Naive B cell (primary cell): ENCODE data around the gene ADGRA1. TPM values are rescaled to one million over a fixed set of nuclear protein-coding genes. Genes with fewer than 3 reads are reported as not detected.

Experiments used
- ATAC-seq, 2 donors: fragments of 150-1000 bp; cut with Tn5 transposase; 2 replicates each; pipeline ENCODE4 v1.10.0; 2021; ENCODE audit warnings: low read depth in 2 of 2, mild to moderate bottlenecking in 2 of 2, moderate library complexity in 2 of 2
- DNase-seq: peaks from one replicate; pipeline ENCODE4 v3.0.0; 2022
- H3K27ac Mint-ChIP-seq, 6 donors: one replicate each; pipeline ENCODE4 v1.8.0; 2020 to 2022; ENCODE audit warnings: mild to moderate bottlenecking in 6 of 6, mixed read lengths in 6 of 6, moderate library complexity in 5 of 6, inconsistent platforms in 2 of 6
- H3K27me3 Mint-ChIP-seq, 3 donors: one replicate each; pipeline ENCODE4 v1.8.0; 2021 to 2022; ENCODE audit warnings: mixed read lengths in 3 of 3, mild to moderate bottlenecking in 1 of 3
- H3K36me3 Mint-ChIP-seq, 2 donors: one replicate each; pipeline ENCODE4 v1.8.0; 2020 to 2022; ENCODE audit warnings: mixed read lengths in 2 of 2, inconsistent platforms in 1 of 2, mild to moderate bottlenecking in 1 of 2
- H3K4me1 Mint-ChIP-seq, 3 donors: one replicate each; pipeline ENCODE4 v1.8.0; 2020 to 2022; ENCODE audit warnings: mixed read lengths in 3 of 3, inconsistent platforms in 1 of 3, mild to moderate bottlenecking in 1 of 3, moderate library complexity in 1 of 3
- H3K4me3 Mint-ChIP-seq, 8 donors: one replicate each; pipeline ENCODE4 v1.8.0; 2020 to 2022; ENCODE audit warnings: mild to moderate bottlenecking in 8 of 8, mixed read lengths in 8 of 8, moderate library complexity in 8 of 8, inconsistent platforms in 2 of 8
- H3K9me3 Mint-ChIP-seq, 7 donors: one replicate each; pipeline ENCODE4 v1.8.0; 2020 to 2022; ENCODE audit warnings: mixed read lengths in 7 of 7, mild to moderate bottlenecking in 5 of 7, inconsistent platforms in 2 of 7, moderate library complexity in 1 of 7
- polyA plus RNA-seq, 6 donors: library from polyadenylated mRNA; unstranded; fragments of 300-500 nt; fragmentation: Illumina TruSeq; gene quantifications; one replicate each; pipeline ENCODE4 v1.2.3, GENCODE V29; 2021; ENCODE audit warnings: low read depth in 6 of 6

ADGRA1 gene
- polyA plus RNA-seq, 6 donors from 2014 or later: not detected

- Mint-ChIP-seq H3K4me1 (no peaks in the 10 kb centered on the region), H3K36me3 (no peaks in the 10 kb centered on the region), H3K27me3 (peaks cover 0 to 11% (median 0%) of the 10 kb centered on the region in 3 donors), H3K9me3 (no peaks in the 10 kb centered on the region), H3K27ac (no peak overlapping the region), H3K4me3 (no peak overlapping the region)
- DNase-seq: no peak
- ATAC-seq: no peak
Observed at GRCh38 chr10:133072196-133072595, 15.5 kb upstream of the ADGRA1 start.

- Mint-ChIP-seq H3K27ac (no peak overlapping the region), H3K9me3 (no peaks in the 10 kb centered on the region), H3K4me1 (no peaks in the 10 kb centered on the region), H3K27me3 (peaks cover 0 to 11% (median 0%) of the 10 kb centered on the region in 3 donors), H3K4me3 (peak overlapping the region in 1 of 8 donors; percentile 22), H3K36me3 (no peaks in the 10 kb centered on the region)
- ATAC-seq (no peak), DNase-seq (no peak)
Observed at GRCh38 chr10:133072720-133073390, 14.9 kb upstream of the ADGRA1 start.

- H3K27ac Mint-ChIP-seq: peak overlapping the region in 1 of 6 donors; percentile 63
- DNase-seq (no peak), ATAC-seq (no peak)
- H3K4me3 Mint-ChIP-seq: no peak overlapping the region
- no peaks in the 10 kb centered on the region for H3K4me1 Mint-ChIP-seq
- no peaks in the 10 kb centered on the region for H3K9me3 Mint-ChIP-seq
- no peaks in the 10 kb centered on the region for H3K36me3 Mint-ChIP-seq
- H3K27me3 Mint-ChIP-seq: peaks cover 0 to 11% (median 0%) of the 10 kb centered on the region in 3 donors
Observed at GRCh38 chr10:133075346-133076137, 12.2 kb upstream of the ADGRA1 start.

GRCh38 chr10:133076274-133077038 is 11.3 kb upstream of the ADGRA1 start:
- Mint-ChIP-seq H3K9me3 (no peaks in the 10 kb centered on the region), H3K4me3 (no peak overlapping the region), H3K27me3 (peaks cover 0 to 11% (median 0%) of the 10 kb centered on the region in 3 donors), H3K27ac (no peak overlapping the region), H3K4me1 (no peaks in the 10 kb centered on the region), H3K36me3 (no peaks in the 10 kb centered on the region)
- DNase-seq (no peak), ATAC-seq (no peak)

GRCh38 chr10:133079836-133080682 is 7.7 kb upstream of the ADGRA1 start:
- Mint-ChIP-seq H3K27ac (no peak overlapping the region), H3K4me1 (no peaks in the 10 kb centered on the region), H3K4me3 (no peak overlapping the region), H3K36me3 (no peaks in the 10 kb centered on the region), H3K27me3 (peaks cover 6 to 10% (median 8%) of the 10 kb centered on the region in 3 donors), H3K9me3 (no peaks in the 10 kb centered on the region)
- DNase-seq: no peak
- ATAC-seq: no peak

GRCh38 chr10:133080683-133081040 is 7.1 kb upstream of the ADGRA1 start:
- Mint-ChIP-seq H3K27ac (no peak overlapping the region), H3K36me3 (no peaks in the 10 kb centered on the region), H3K4me3 (no peak overlapping the region), H3K27me3 (peaks cover 8 to 14% (median 9%) of the 10 kb centered on the region in 3 donors), H3K9me3 (no peaks in the 10 kb centered on the region), H3K4me1 (no peaks in the 10 kb centered on the region)
- DNase-seq (no peak), ATAC-seq (no peak)

- Mint-ChIP-seq H3K9me3 (no peaks in the 10 kb centered on the region), H3K4me1 (no peaks in the 10 kb centered on the region), H3K27ac (no peak overlapping the region), H3K4me3 (peak overlapping the region in 1 of 8 donors; percentile 47), H3K36me3 (no peaks in the 10 kb centered on the region), H3K27me3 (peaks cover 9 to 20% (median 10%) of the 10 kb centered on the region in 3 donors)
- DNase-seq (no peak), ATAC-seq (no peak)
Observed at GRCh38 chr10:133081636-133082035, 6.1 kb upstream of the ADGRA1 start.

- Mint-ChIP-seq H3K27me3 (peaks cover 9 to 30% (median 16%) of the 10 kb centered on the region in 3 donors), H3K4me1 (no peaks in the 10 kb centered on the region), H3K36me3 (no peaks in the 10 kb centered on the region), H3K9me3 (no peaks in the 10 kb centered on the region), H3K27ac (no peak overlapping the region), H3K4me3 (no peak overlapping the region)
- DNase-seq: no peak
- no peak for ATAC-seq
Observed at GRCh38 chr10:133082685-133083421, 4.9 kb upstream of the ADGRA1 start.

GRCh38 chr10:133083422-133084100 is 4.2 kb upstream of the ADGRA1 start:
- no peaks in the 10 kb centered on the region for H3K4me1 Mint-ChIP-seq
- no peak overlapping the region for H3K4me3 Mint-ChIP-seq
- no peak for DNase-seq
- no peaks in the 10 kb centered on the region for H3K36me3 Mint-ChIP-seq
- no peaks in the 10 kb centered on the region for H3K9me3 Mint-ChIP-seq
- H3K27ac Mint-ChIP-seq: no peak overlapping the region
- peaks cover 9 to 30% (median 16%) of the 10 kb centered on the region in 3 donors for H3K27me3 Mint-ChIP-seq
- no peak for ATAC-seq

- peak overlapping the region in 1 of 6 donors; percentile 81 for H3K27ac Mint-ChIP-seq
- H3K36me3 Mint-ChIP-seq: no peaks in the 10 kb centered on the region
- H3K4me1 Mint-ChIP-seq: no peaks in the 10 kb centered on the region
- H3K27me3 Mint-ChIP-seq: peaks cover 9 to 39% (median 23%) of the 10 kb centered on the region in 3 donors
- ATAC-seq (no peak), DNase-seq (no peak)
- H3K4me3 Mint-ChIP-seq: no peak overlapping the region
- no peaks in the 10 kb centered on the region for H3K9me3 Mint-ChIP-seq
Observed at GRCh38 chr10:133084491-133084890, 3.2 kb upstream of the ADGRA1 start.

GRCh38 chr10:133085251-133086125 is 2.2 kb upstream of the ADGRA1 start:
- H3K4me3 Mint-ChIP-seq: no peak overlapping the region
- H3K27me3 Mint-ChIP-seq: peaks cover 9 to 47% (median 23%) of the 10 kb centered on the region in 3 donors
- ATAC-seq (no peak), DNase-seq (no peak)
- H3K4me1 Mint-ChIP-seq: no peaks in the 10 kb centered on the region
- H3K36me3 Mint-ChIP-seq: no peaks in the 10 kb centered on the region
- no peaks in the 10 kb centered on the region for H3K9me3 Mint-ChIP-seq
- H3K27ac Mint-ChIP-seq: no peak overlapping the region
